ENCODE measurements around the gene INTS13.

DNA sequence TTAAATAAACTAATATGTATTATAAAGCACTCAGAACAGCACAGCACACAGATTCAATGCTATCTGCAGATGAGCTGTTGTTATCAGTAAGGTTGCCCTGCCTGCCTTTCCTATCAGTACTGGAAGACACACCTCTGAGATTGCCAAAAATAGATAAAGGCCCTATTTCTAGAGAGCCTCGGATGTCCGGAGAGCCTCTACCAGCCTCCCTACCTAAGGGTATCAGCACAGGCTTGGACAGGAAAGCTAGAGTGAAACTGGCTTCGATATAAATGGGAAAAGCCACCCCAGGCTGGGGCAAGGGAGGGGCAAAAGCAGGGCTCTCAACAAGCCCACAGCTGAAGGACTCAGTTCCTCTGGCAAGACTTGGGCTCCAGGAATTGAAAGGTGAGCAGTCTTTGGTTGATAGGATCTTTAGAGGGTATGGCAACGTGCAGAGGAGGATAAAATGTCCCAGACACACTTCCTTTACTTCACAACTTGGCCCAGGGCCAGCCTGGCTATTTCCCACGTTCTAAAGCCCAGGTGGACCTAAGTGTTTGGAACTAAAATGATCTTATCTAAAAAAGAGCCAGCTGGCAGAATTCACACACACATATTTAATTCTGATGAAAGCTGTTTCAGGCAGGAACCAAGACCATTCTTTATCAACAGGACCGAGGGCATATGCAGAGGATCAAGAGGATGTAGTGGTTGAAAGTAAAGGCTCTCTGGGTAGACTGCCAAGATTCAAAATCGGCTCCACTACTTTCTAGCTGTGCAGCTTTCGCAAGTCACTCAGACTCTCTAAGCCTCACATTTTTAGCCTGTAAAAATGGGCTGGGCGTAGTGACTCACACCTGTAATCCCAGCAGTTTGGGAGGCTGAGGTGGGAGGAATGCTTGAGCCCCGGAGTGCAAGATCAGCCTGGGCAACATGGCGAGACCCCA is 67.0 kb downstream of the INTS13 start:
- TF ChIP-seq, protein P1, sequence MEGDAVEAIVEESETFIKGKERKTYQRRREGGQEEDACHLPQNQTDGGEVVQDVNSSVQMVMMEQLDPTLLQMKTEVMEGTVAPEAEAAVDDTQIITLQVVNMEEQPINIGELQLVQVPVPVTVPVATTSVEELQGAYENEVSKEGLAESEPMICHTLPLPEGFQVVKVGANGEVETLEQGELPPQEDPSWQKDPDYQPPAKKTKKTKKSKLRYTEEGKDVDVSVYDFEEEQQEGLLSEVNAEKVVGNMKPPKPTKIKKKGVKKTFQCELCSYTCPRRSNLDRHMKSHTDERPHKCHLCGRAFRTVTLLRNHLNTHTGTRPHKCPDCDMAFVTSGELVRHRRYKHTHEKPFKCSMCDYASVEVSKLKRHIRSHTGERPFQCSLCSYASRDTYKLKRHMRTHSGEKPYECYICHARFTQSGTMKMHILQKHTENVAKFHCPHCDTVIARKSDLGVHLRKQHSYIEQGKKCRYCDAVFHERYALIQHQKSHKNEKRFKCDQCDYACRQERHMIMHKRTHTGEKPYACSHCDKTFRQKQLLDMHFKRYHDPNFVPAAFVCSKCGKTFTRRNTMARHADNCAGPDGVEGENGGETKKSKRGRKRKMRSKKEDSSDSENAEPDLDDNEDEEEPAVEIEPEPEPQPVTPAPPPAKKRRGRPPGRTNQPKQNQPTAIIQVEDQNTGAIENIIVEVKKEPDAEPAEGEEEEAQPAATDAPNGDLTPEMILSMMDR (IDR thresholded peaks at IDR 0.05; ENCODE audit: extremely low read depth in 1 of 2, insufficient read depth in 1 of 2, low read depth in 1 of 2, low read length in 2 of 2): no peak
- TF ChIP-seq GATA2 (IDR thresholded peaks at IDR 0.05; ENCODE audit: insufficient read depth, insufficient read length, low read depth, low read length) (peak; percentile 43), POLR2A (IDR thresholded peaks at IDR 0.05; ENCODE audit: low read depth, low read length) (no peak), POLR2AphosphoS5 (IDR thresholded peaks at IDR 0.05; ENCODE audit: insufficient read depth, low read depth, low read length) (no peak), EZH2 (IDR thresholded peaks at IDR 0.05; ENCODE audit: borderline replicate concordance, low read depth, low read length, severe bottlenecking) (no peak), MYC (IDR thresholded peaks at IDR 0.05; ENCODE audit: low read depth, low read length) (no peak)

Measured in endothelial cell of umbilical vein (primary cell).